ENCODE data around the gene PAK1.

- no peak for TF ChIP-seq POLR2A (IDR thresholded peaks at IDR 0.05)
- TF ChIP-seq, protein P1, sequence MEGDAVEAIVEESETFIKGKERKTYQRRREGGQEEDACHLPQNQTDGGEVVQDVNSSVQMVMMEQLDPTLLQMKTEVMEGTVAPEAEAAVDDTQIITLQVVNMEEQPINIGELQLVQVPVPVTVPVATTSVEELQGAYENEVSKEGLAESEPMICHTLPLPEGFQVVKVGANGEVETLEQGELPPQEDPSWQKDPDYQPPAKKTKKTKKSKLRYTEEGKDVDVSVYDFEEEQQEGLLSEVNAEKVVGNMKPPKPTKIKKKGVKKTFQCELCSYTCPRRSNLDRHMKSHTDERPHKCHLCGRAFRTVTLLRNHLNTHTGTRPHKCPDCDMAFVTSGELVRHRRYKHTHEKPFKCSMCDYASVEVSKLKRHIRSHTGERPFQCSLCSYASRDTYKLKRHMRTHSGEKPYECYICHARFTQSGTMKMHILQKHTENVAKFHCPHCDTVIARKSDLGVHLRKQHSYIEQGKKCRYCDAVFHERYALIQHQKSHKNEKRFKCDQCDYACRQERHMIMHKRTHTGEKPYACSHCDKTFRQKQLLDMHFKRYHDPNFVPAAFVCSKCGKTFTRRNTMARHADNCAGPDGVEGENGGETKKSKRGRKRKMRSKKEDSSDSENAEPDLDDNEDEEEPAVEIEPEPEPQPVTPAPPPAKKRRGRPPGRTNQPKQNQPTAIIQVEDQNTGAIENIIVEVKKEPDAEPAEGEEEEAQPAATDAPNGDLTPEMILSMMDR (IDR thresholded peaks at IDR 0.05) = no peak
These were observed 50.3 kb downstream of the PAK1 start for GRCh38 chr11:77423624-77424023.
